ENCODE measurements around the gene MTR.

MTR gene

DNA sequence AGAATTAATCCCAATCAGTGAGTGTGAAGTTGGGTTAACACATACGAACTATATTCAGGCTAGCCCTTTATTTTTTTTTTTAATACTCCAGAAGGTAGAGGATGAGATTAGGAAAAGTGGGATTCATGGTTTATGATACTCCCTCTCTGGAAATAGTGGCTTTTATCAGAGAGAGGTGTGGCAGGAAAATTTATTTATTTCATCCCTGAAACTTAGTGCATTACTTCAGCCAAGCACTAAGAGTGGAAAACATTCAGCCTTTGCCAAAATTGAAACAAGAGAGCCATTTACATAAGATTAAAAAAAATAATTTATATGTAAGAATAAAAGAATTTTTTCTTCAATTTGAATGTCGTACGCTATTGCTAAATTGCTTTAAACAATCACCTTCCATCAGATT is 35.0 kb downstream of the MTR start:
- Histone ChIP-seq H3K36me3 (ENCODE audit: insufficient read depth) (0 out of 2 replicates have a peak, but pooled peaks cover 12% of the 10 kb centered on the region), H3K27ac (no peak overlapping the region), H3K27me3 (ENCODE audit: insufficient read depth, low read depth) (no peaks in the 10 kb centered on the region), H3K79me2 (ENCODE audit: insufficient read depth, low read depth) (no peaks in the 10 kb centered on the region), H3K4me3 (IDR thresholded peaks at IDR 0.05; ENCODE audit: insufficient read depth, low read depth, low read length) (no peak overlapping the region), H2AFZ (ENCODE audit: low read depth) (no peak overlapping the region), H4K20me1 (ENCODE audit: insufficient read depth) (no peaks in the 10 kb centered on the region), H3K4me1 (ENCODE audit: low read depth, poor library complexity, severe bottlenecking) (no peaks in the 10 kb centered on the region), H3K4me2 (no peak overlapping the region), H3K9ac (no peak overlapping the region)
- TF ChIP-seq, protein P1, sequence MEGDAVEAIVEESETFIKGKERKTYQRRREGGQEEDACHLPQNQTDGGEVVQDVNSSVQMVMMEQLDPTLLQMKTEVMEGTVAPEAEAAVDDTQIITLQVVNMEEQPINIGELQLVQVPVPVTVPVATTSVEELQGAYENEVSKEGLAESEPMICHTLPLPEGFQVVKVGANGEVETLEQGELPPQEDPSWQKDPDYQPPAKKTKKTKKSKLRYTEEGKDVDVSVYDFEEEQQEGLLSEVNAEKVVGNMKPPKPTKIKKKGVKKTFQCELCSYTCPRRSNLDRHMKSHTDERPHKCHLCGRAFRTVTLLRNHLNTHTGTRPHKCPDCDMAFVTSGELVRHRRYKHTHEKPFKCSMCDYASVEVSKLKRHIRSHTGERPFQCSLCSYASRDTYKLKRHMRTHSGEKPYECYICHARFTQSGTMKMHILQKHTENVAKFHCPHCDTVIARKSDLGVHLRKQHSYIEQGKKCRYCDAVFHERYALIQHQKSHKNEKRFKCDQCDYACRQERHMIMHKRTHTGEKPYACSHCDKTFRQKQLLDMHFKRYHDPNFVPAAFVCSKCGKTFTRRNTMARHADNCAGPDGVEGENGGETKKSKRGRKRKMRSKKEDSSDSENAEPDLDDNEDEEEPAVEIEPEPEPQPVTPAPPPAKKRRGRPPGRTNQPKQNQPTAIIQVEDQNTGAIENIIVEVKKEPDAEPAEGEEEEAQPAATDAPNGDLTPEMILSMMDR (conservative IDR thresholded peaks at IDR 0.05; ENCODE audit: low read depth, low read length) = no peak

DNA sequence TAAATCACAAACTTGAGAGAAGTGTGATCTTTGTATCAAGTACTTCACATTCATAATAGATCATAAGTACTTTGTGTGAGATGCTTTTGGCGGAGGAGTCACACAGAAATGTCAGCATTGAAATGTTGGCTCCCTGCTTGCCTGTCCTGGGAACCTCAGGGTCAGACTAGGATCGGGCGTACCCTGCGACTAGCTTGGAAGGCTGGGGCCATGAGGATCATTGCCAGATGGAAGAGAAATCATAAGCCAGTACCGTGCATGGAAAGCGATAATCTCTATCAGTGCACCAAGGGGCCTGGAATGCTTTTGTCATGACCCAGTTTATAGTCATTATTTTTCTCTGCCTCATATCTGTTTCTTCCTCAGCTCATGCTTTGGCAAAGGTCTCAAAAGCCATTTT is 35.5 kb downstream of the MTR start:
- Histone ChIP-seq H3K4me3 (IDR thresholded peaks at IDR 0.05; ENCODE audit: insufficient read depth, low read depth, low read length) (no peak overlapping the region), H3K9ac (no peak overlapping the region), H3K27me3 (ENCODE audit: insufficient read depth, low read depth) (no peaks in the 10 kb centered on the region), H3K27ac (no peak overlapping the region), H3K36me3 (ENCODE audit: insufficient read depth) (0 out of 2 replicates have a peak, but pooled peaks cover 12% of the 10 kb centered on the region), H3K4me1 (ENCODE audit: low read depth, poor library complexity, severe bottlenecking) (no peaks in the 10 kb centered on the region), H3K79me2 (ENCODE audit: insufficient read depth, low read depth) (no peaks in the 10 kb centered on the region), H3K4me2 (no peak overlapping the region), H4K20me1 (ENCODE audit: insufficient read depth) (no peaks in the 10 kb centered on the region), H2AFZ (ENCODE audit: low read depth) (no peak overlapping the region)
- TF ChIP-seq, protein P1 (conservative IDR thresholded peaks at IDR 0.05; ENCODE audit: low read depth, low read length) = no peak

DNA sequence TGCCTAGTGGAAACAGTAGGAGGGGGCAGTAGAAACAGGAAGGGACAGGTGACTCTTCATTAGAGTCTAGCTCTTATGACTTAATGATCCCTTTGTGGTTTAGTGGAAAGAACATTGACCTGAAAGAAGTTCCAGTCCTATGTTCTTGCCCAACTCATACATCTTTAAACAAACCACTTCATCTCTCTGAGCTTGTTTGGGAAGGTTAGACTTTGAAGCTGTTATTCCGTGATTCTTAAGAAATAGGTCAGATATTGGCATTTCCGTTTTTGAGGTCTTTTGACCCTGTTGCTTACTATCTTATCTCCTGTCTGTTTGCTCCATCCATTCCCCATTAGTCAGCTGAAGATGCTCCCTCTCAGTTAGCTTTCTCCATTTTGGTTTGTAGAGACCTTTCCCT is 38.5 kb downstream of the MTR start:
- Histone ChIP-seq H4K20me1 (ENCODE audit: insufficient read depth) (no peaks in the 10 kb centered on the region), H3K4me3 (IDR thresholded peaks at IDR 0.05; ENCODE audit: insufficient read depth, low read depth, low read length) (no peak overlapping the region), H3K9ac (no peak overlapping the region), H3K27me3 (ENCODE audit: insufficient read depth, low read depth) (no peaks in the 10 kb centered on the region), H3K4me1 (ENCODE audit: low read depth, poor library complexity, severe bottlenecking) (no peaks in the 10 kb centered on the region), H3K79me2 (ENCODE audit: insufficient read depth, low read depth) (no peaks in the 10 kb centered on the region), H3K4me2 (no peak overlapping the region), H3K36me3 (ENCODE audit: insufficient read depth) (peaks cover 6% of the 10 kb centered on the region; the same call in 1 of the 2 replicates), H3K27ac (no peak overlapping the region), H2AFZ (ENCODE audit: low read depth) (no peak overlapping the region)
- TF ChIP-seq, protein P1 (conservative IDR thresholded peaks at IDR 0.05; ENCODE audit: low read depth, low read length) = no peak

DNA sequence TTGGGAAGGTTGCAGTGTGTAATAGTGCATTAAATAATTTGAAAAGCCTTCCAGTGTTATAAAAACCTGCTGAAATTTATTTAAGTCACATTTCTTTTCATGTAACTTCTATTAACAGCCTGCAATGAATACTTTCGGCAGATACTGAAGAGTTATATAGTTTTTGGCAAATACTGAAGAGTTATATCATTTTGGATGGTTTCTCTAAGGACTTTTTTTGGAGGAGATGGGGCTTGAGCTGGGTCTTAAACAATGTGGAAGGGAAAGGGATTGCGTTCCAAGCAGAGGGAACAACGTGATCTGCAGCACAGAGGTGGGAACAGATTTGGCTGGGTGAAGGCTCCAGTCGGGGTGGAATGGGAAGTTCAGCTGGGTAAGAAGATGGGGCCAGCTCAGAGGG is 39.8 kb downstream of the MTR start:
- H3K27ac ChIP-seq = no peak overlapping the region
- H2AFZ ChIP-seq (ENCODE audit: low read depth) = no peak overlapping the region
- H3K9ac ChIP-seq = no peak overlapping the region
- H3K36me3 ChIP-seq (ENCODE audit: insufficient read depth) = peaks cover 11% of the 10 kb centered on the region; the same call in 1 of the 2 replicates
- H3K4me2 ChIP-seq = no peak overlapping the region
- TF ChIP-seq, protein P1 (conservative IDR thresholded peaks at IDR 0.05; ENCODE audit: low read depth, low read length) = no peak
- no peaks in the 10 kb centered on the region for H3K27me3 ChIP-seq (ENCODE audit: insufficient read depth, low read depth)
- H3K79me2 ChIP-seq (ENCODE audit: insufficient read depth, low read depth) = no peaks in the 10 kb centered on the region
- no peaks in the 10 kb centered on the region for H3K4me1 ChIP-seq (ENCODE audit: low read depth, poor library complexity, severe bottlenecking)
- no peak overlapping the region for H3K4me3 ChIP-seq (IDR thresholded peaks at IDR 0.05; ENCODE audit: insufficient read depth, low read depth, low read length)
- H4K20me1 ChIP-seq (ENCODE audit: insufficient read depth) = no peaks in the 10 kb centered on the region
